CD4-positive, alpha-beta T cell treated with Interleukin-2 at 100 ng/mL for 4 hours (primary cell): ENCODE data around the gene LRRN4CL.
"Not testable (repeated sequence)": the region's sequence is repeated elsewhere in the genome, so short reads cannot be mapped to it uniquely, and the experiment has no call there.

Source experiments
- DNase-seq: peaks from one replicate; pipeline ENCODE4 v3.0.0-alpha.2; 2020; ENCODE audit warnings: low spot score

The LRRN4CL gene

DNA sequence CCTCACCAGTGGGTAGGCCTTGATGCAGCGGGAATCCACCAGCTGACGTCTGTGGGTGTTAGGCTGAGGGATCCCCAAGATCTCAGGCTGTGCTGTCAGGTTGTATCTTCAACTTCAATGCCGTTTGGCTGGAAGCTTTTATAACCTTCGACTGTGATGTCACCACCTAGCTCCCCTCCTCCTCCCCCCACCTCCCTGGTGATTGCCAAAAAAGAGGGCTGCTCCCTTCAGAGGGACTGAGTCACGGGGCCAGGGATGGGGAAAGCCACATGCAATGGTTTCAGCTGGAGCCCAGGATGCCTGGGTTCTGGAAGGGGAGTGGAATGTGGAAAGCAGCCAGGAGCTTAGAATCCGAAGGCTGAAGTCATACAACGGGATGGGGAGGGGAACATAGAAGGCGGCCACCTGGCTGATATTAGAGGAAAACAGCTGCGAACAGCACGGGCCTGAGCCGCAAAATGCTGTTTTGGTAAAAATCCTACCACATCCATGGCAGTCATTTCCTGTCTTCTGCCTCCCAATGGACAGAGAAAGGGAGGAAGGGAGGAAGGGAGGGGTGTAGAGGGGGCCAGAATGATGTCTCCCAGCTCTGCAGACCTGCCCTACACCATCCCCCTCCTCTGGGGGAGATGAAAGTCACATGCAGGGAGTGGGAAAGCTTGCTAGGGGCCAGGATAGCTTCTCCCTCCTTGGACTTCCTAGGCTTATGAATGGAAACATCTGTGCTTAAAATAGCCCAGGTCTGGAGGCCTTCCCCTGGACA, at the start of gene LRRN4CL:
Gene LRRN4CL (minus strand): TSS at position 110 of the 763 bp plus-strand sequence. CDS start 1,022 bp downstream, outside the sequence.
- no peak for DNase-seq

DNA sequence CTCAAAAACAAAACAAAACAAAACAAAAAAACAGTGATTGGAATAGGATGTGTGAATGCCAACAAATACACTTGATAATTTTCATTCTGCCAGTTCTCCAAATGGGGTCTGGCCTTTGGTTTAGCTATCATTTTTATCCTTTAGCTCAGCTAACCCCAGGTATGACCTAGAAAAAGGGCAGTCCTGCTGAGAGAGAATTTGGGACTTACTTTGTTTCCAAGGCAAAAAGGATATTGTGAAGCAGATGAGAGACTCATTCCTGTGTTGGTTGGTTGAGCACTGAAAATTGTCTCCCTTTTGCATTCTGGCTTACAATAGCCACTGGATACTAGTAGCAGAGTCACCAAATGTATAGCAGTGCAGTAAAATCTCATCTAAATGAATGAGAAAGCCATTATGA, 47.9 kb upstream of the LRRN4CL start:
- no peak for DNase-seq

DNA sequence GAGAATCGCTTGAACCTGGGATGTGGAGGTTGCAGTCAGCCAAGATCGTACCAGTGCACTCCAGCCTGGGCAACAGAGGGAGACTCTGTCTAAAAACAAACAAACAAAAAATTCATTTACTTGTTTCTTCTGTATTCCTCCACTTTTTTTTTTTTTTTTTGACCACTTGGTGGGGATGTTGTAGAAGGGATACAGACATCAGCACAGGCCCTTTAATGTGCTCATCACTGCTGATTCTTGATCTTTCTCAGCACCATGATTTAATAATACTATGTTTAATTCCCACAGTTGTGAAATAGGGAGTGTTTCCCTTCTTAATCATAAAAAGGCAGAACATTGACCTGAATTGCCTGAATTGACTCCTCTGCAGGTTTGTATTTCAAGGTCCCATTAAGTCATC, 43.5 kb upstream of the LRRN4CL start:
- DNase-seq, result no peak

DNA sequence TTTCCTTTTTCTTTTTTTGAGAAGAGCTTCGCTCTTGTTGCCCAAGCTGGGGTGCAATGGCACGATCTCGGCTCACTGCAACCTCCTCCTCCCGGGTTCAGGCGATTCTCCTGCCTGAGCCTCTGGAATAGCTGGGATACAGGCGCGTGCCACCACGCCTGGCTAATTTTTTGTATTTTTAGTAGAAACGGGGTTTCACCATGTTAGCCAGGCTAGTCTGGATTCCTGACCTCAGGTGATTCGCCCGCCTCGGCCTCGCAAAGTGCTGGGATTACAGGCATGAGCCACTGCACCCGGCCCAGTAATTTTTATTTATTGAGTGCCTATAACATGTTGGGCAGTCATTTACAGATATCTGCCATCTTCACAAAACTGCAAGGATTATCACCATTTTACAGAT, 40.7 kb upstream of the LRRN4CL start:
- DNase-seq, result not testable (repeated sequence)

DNA sequence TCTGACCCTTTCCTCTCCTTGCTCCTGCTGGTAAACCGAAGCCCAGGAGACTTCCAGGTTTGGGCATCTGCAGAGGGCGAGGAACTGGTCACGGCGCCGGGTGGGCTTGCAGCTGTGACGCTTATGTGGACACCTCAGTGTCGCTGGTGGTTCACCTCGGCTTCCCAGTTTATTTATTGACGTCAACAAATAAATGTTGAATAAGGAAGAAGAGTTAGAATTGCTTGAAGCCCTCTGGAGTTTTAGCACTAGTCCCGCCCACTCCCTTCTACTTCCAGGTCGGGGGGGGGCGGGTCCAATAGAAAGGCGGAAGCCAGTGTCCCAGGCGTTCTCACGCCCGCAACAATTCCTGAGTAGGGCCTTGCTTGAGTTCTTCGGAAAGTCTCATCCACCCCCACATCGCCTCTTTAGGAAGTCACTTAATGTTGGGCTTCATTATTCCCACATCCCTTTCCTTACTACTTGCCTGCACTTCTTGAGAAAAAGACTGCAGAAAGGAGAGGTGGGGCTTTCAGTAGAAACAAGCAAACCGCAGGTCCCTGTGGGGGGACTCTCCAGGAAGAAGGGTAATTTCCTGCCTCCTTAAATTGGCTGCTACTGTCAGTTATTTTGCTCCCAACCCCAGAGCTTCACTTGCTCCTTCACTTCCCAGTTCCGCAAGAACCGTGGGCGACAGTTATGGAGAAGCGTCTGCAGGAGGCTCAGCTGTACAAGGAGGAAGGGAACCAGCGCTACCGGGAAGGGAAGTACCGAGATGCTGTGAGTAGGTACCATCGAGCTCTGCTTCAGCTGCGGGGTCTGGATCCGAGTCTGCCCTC, 39.0 kb upstream of the LRRN4CL start, which contains the start of gene TTC9C:
Gene TTC9C (plus strand): TSS at position 316 of the 818 bp plus-strand sequence. CDS start 363 bp downstream, at position 679.
- DNase-seq, result peak; percentile 78

DNA sequence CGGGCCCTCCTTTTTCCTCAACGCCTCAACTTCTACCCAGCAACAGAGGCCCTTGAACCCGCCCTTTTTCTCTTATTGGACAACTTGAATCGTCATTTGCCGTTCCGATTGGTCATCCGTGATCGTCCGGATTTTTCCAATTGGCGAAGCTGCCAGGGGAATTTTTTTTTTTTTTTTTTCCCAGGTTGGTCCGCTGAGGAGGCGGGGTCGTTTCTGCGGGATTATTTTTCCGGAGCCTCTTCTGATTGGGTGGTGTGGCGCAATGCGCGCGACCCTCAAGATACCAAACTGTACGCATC, 38.5 kb upstream of the LRRN4CL start:
- DNase-seq, result peak; percentile 96

DNA sequence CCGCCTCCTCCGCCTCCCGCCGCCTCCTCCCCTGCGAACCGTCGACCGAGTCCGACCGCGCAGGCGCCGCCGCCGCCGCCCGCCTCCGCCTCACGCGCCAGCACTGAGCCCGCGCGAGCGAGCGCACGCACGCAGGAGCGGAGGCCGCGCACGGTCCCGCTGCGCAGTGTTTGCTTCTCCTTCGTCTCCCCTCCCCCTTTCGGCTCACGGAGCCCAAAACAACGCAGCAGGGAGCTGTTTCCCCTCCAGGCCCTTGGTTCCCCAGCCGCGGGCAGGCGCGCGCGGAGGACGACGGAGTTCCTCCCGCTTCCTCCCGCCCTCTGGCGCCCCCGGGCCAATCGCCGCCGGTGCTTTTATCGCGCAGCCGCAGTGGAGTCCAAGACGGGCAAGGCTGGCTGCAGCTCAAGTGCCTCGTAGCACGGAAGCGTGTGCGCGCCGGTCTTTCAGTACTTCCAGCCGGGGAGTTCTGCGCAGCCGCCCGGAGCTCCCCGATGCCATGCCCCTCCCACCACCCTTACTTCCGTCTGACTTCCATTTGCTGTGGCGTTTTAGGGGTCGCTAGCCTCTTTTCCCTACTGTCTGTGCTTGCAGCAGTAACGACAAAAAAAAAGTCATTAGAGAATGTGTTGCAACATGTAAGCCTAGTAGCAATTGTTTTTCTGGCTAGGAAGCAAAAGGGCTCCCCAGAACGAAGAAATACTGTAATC, 38.0 kb upstream of the LRRN4CL start, which contains the start of gene HNRNPUL2:
Gene HNRNPUL2 (minus strand): TSS at position 293 of the 707 bp plus-strand sequence. CDS start 301 bp downstream, outside the sequence.
- peak; percentile 99 for DNase-seq

DNA sequence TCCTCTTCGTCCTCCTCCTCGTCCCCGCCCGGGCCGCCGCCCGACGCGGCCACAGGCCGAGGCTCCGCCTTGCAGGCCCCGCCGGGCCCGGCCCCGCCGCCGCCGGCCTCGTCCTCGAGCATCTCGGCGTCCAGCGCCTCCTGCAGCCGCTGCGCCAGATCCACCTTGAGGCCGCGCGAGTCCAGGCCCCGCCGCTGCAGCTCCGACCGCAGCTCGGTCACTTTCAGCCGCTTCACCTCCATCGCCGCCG, 37.5 kb upstream of the LRRN4CL start:
- no peak for DNase-seq

DNA sequence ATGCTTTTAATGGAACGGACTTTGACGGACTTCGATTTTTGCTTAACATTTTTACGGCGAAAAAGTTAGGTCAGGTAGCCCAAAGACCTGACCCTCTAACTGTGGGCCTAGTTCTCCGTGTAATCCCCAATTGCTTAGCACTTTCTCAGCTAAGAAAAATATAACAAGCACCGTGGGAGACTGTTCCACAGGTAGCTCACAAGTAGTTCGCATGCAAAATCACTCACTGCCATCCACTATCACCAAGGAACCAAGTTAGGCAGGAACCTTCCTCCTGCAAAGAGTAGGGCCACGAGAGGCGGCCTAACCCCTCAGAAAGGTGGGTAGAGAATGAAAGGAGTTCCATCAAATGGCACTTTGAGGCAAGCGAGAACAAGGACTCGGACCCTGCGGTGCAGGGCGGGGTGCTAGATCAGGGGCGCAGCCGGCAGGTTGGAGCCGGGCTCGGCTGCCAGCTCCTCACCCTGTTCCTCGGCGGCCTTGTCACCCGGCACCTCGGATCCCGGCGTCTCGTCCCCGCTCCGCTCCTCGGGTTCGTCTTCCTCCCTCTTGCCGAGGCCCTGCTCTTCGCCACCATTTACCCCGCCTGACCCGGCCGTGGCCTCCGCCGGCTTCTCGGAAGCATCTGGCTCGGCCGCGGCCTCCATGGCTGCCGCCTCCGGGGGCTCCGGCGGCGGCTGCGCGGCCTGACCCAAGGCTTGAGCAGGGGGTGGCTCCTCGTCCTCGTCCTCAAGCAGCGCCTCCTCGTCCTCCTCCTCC, 37.0 kb upstream of the LRRN4CL start:
- DNase-seq, result no peak

DNA sequence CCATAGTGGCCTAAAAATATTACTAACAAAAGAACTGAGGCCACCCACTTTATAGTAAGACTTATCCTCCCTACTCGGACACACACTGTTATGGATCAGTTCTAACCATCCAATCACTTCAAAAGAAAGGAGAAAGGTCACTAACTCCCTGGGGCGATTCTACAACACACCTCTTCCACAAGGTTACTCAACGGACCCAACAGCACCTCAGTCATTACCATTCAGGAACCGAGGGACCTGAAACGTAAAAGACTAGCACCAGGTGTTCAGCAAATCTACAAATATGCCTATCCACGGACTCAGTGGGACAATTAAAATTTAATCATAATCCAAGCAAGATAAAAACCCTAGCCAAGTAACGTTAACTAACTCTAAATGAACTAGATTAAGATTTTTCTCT, 36.3 kb upstream of the LRRN4CL start:
- DNase-seq, result no peak

DNA sequence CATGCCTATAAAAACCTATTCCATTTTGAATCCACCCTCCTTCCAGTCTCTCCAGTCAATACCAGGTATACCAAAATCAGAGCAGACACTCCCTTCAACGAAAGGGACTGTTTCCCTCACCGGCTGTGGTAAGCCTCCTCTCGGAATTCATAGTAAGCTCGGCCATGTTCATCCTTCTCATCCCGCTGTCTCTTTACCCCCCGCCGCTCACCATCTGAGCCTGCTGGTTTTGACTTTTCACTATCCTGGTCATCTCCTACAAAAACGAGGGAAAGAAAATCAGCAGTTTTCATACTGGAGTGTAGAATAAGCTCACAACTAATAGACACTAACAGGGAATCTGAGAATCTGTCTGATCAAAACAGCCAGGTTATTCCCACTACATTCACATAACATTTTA, 34.8 kb upstream of the LRRN4CL start:
- DNase-seq, result no peak

DNA sequence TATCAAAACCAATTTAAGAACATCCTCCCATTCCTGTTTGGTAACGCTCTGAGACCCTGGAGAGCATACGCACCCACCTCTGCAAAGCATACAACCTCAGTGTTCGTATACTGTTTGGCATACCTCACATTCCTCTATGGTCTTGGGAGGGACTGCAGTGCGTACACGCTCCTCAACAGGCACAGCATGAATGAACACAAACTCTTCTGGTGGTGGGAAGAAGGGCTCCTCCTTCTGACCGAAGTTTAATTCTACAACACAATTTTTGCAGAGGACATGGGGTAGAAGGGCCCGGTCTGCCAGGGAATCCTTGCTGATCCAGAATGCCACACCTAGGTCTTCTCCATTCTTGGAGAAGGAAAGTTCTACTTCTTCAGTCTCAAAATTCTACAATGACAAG, 32.7 kb upstream of the LRRN4CL start:
- no peak for DNase-seq

DNA sequence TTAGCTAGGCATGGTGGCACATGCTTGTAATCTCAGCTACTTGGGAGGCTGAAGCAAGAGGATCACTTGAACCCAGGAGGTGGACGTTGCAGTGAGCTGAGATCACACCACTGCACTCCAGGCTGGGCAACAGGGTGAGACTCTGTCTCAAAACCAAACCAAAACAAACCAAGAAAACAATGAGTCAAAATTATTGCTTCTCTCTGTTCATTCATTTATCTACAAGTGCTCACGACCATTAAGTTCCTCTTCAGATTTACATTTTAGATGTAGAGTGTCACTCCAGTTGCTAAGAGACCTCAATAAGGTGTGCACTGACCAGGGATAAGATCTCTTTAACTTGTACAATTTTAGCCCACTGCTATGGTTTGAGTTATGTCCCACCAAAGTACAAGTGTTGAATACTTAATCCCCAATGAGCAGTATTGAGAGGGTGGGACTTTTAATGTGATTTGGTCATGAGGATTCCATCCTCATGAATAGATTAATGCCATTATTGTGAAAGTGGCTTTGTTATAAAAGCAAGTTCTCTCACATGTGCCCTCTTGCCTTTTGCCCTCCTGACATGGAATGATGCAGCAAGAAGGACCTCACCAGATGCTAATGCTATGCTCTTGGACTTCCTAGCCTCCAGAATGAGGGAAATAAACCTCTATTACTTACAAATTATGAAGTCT, 30.1 kb upstream of the LRRN4CL start:
- no peak for DNase-seq

DNA sequence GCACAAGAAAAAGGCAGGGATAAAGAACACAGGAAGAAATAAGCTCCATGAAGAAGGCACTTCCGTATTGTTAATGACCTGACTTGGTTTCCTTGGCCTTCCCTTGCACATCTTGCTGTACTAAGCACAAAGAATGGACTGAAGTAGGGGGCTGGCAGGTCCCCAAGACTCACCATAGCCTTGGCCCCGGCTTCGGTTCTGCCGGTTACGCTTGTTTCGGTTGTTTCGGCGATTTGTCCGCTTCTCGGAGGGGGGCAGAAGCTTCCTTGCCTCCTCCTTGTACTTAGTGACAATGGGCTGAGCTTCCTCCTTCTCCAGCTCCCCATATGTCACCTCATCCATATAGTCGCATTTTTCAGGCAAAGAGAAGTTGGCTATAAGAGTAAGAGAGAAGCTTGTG, 27.5 kb upstream of the LRRN4CL start:
- DNase-seq, result no peak

DNA sequence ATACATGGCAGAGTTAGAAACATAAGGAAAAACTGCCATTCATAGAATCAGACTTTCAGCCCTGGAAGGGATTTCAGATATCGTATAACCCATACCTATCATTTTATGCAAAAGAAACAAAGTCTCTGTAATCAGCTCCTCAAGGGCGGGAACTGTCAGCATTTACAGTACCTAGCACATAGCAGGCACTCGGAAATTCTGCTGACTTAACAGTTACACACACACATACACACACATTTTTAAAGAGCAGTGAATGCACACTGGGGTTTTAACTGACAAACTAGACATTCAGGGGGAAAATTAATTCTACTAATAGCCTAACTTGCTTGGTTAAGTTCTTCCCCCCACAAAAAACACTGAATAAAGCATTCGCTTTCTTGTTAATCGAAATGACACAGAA, 26.9 kb upstream of the LRRN4CL start:
- no peak for DNase-seq

DNA sequence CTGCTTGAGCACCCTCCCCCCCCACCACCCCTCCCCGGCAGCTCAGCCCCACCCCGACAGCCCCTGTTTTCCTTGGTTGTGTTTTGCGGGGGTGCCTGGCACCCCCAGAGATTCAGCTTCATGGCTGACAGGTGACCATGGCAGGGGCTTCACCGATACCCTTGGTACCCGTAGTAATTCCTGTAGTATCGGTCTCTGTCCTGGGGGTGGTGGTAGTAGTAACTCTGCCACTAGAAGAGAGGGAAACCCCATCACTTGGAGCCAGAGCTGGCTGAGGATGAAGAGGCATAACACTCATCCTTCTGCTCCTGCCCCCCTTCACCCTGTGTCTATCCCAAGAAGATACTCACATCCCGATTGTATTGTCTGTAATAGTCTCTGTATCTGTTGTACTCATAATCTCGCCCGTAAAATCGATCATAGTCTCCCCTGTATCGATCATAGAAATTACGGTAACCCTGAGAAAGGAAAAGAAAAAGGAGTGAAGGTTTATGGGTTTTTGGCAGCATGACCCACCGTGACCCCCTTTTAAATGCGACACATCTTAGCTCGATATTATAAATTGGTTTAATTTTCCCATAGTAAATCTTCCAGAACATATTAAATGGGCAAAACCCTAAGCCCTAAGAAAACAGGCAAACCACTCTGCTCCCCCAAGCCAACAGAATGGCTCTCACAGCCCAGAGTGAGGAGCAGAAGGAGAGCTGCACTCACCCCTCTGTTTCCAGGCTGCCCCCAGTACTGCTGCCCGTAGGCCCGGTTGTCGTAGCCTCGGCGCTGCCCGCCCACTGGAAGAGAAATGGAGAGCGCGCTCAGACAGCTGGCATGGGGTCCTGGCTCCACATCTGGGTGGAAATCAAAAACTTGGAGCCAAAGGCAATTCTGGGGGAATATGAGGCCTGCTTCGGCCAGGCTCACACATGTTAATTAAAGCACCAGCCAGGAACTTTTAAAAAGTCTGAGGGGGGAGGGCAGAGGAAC, 26.1 kb upstream of the LRRN4CL start:
- no peak for DNase-seq

DNA sequence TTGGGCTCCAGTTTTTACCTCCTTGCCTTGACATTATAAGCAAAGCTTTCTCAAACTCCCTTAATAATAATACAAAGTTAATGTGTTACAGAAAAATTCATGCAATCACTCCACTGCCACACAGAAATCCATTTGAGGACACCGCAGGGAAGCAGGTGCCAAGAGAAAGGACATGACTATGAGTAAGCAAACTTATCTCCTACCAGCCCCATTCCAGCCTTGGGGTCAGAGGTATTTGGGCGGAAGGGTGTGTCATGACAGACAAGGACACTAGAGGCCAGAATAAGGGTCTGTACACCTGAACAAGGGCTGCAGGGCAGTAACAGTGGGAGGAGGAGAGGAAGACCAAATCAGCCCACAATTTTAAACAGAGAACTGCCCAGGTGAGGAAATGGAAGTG, 24.0 kb upstream of the LRRN4CL start:
- DNase-seq, result no peak

DNA sequence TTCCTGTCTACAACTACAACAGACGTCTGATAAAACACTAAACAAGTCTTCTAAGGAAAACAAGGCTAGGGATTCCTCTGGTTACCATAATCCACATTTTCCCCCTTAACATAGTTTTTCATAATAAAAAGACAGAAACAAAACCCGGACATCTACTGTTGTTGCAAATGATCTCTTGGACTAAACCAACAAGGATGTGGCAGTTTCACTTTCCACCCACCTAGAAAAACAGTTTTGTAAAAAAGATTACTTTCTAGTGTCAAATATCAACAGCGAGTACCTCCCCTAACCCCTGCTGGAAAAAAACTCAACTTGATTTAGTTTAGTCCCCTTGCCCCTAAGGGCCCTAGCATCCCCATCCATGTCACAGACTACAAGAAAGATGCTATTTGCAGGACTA, 23.5 kb upstream of the LRRN4CL start:
- peak; percentile 21 for DNase-seq

DNA sequence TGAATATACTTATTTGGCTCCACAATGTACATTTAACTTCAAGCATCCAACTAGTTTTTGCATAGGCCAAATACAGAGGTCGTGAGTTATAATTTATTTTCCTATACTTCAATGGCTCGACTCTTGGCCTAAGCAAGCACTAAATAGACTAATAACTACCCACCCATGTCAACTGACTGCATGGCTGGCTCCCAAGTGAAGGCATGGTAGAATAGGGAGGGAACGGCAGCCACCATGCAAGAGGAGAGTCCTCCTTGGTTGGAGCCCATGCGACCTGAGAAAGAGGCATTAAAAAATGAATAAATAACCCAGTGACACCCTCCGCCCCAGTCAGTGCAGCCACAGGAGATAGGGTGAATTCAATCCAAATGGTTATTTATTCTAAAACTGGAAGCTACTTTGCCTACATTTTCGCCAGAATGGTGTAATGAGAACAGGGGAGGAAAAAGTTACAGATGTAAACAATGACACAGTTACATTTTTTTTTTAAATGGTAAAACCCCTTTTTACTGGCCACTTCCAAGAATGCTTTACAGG, 23.0 kb upstream of the LRRN4CL start:
- DNase-seq, result no peak

DNA sequence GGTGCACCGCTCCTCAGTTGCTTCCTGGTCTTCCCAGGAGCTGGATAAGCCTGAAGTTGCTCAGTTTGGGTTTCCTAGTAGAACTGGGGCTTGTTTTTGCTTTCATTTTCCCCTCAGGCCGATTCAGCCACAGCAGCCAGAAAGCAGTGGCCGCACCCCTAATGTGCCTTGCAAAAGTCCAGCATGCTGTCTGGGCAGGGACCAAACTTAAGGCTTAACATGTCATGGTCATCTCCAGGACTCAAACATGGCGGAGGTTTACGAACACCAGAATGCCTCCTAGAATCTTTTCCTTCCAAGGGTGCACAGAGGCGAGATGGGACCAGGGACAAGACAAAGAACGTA, 20.6 kb upstream of the LRRN4CL start:
- no peak for DNase-seq
